HL-60 (cell line): Measurements from ENCODE around the gene IFITM2.

Experiments used
- DNase-seq, 2 experiments: peaks; one replicate each; pipeline ENCODE4 v3.0.0-alpha.2; 2010 to 2020; ENCODE audit warnings: low read depth in 1 of 2, low spot score in 1 of 2
- H3K27ac ChIP-seq: fragments of 250-450 bp; sonication (Bioruptor Pico); replicated peaks from 2 replicates; pipeline ENCODE4 v1.5.1; 2020; ENCODE audit warnings: mild to moderate bottlenecking, moderate library complexity
- H3K27me3 ChIP-seq: fragments of 250-450 bp; sonication (Bioruptor Pico); 2 replicates; pipeline ENCODE4 v1.5.1; 2021; ENCODE audit warnings: mild to moderate bottlenecking, moderate library complexity; ENCODE audit not compliant: insufficient read depth, poor library complexity, severe bottlenecking
- H3K4me3 ChIP-seq: replicated peaks from 2 replicates; pipeline ENCODE4 v1.5.1; 2011; ENCODE audit warnings: mild to moderate bottlenecking, control low read depth, low read length; ENCODE audit not compliant: insufficient read depth
- CTCF ChIP-seq: IDR thresholded peaks from one replicate; pipeline ENCODE4 v1.5.1; 2011; ENCODE audit warnings: low read length, control low read depth, inconsistent platforms; ENCODE audit not compliant: insufficient read depth
- GABPA ChIP-seq: IDR thresholded peaks from 2 replicates; pipeline ENCODE4 v1.6.1; 2012; ENCODE audit warnings: low read depth
- POLR2AphosphoS5 ChIP-seq: IDR thresholded peaks from 2 replicates; pipeline ENCODE4 v1.6.1; 2012; ENCODE audit warnings: low read depth
- REST ChIP-seq: IDR thresholded peaks from 2 replicates; pipeline ENCODE4 v1.6.1; 2012; ENCODE audit warnings: low read depth; ENCODE audit not compliant: insufficient replicate concordance
- SPI1 ChIP-seq: IDR thresholded peaks from 2 replicates; pipeline ENCODE4 v1.6.1; 2012; ENCODE audit warnings: low read depth, mild to moderate bottlenecking, borderline replicate concordance

IFITM2 gene

GRCh38 chr11:283405-284104 lies 24.1 kb upstream of the IFITM2 start:
- no peak for TF ChIP-seq CTCF
- TF ChIP-seq REST: no peak
- no peak for TF ChIP-seq SPI1
- TF ChIP-seq POLR2AphosphoS5: no peak
- no peak for TF ChIP-seq GABPA
- Histone ChIP-seq H3K4me3 (no peak overlapping the region), H3K27ac (no peak overlapping the region), H3K27me3 (peaks cover 28% of the 10 kb centered on the region)
- no peak for DNase-seq

GRCh38 chr11:284105-285020 lies 23.3 kb upstream of the IFITM2 start:
- no peak overlapping the region for H3K27ac ChIP-seq
- TF ChIP-seq CTCF (no peak), REST (no peak), SPI1 (no peak), GABPA (no peak), POLR2AphosphoS5 (no peak)
- peaks cover 22% of the 10 kb centered on the region for H3K27me3 ChIP-seq
- H3K4me3 ChIP-seq: no peak overlapping the region
- no peak for DNase-seq

- no peak for DNase-seq
- H3K4me3 ChIP-seq: no peak overlapping the region
- TF ChIP-seq CTCF (no peak), REST (no peak), POLR2AphosphoS5 (no peak), SPI1 (no peak)
- peaks cover 17% of the 10 kb centered on the region for H3K27me3 ChIP-seq
- H3K27ac ChIP-seq: no peak overlapping the region
Measured at GRCh38 chr11:285021-285893, 22.4 kb upstream of the IFITM2 start.
